Loucy (cell line): Measurements from ENCODE around the gene AMELX.

Experiments used
- EZH2phosphoT487 ChIP-seq: fragments of 200-600 bp; IDR thresholded peaks from 2 replicates; pipeline ENCODE4 v1.6.1; 2018; ENCODE audit warnings: antibody characterized with exemption, mild to moderate bottlenecking, moderate library complexity, borderline replicate concordance
- TF ChIP-seq, protein P1 (sequence below): fragments of 200-600 bp; sonication (generic); conservative IDR thresholded peaks from 2 replicates; pipeline ENCODE4 v1.5.1; 2014; ENCODE audit warnings: mild to moderate bottlenecking, antibody characterized with exemption, low read length

DNA sequence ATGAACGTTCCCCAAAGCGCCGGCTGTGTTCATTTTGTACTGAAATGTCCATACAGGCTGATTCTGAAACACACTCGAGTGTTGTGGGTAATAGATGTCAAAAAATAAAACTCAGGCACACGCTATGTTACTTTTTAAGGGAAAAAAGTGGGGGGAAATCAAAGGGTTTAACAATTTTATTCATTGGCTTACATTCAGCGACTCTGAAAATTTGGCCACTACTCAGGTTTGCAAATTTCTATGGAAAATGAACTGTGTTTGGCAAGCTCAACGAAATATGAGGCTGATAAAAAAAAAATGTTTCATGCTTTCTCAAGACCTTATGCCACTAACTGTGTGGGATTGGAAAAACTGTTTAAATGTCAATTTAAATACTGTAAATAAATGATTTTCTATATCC, 18.5 kb downstream of the AMELX start:
- TF ChIP-seq, protein P1, sequence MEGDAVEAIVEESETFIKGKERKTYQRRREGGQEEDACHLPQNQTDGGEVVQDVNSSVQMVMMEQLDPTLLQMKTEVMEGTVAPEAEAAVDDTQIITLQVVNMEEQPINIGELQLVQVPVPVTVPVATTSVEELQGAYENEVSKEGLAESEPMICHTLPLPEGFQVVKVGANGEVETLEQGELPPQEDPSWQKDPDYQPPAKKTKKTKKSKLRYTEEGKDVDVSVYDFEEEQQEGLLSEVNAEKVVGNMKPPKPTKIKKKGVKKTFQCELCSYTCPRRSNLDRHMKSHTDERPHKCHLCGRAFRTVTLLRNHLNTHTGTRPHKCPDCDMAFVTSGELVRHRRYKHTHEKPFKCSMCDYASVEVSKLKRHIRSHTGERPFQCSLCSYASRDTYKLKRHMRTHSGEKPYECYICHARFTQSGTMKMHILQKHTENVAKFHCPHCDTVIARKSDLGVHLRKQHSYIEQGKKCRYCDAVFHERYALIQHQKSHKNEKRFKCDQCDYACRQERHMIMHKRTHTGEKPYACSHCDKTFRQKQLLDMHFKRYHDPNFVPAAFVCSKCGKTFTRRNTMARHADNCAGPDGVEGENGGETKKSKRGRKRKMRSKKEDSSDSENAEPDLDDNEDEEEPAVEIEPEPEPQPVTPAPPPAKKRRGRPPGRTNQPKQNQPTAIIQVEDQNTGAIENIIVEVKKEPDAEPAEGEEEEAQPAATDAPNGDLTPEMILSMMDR = no peak
- TF ChIP-seq EZH2phosphoT487 = no peak
